K562 (cell line): Measurements from ENCODE around the gene CFAP92. TPM values are rescaled to one million over a fixed set of nuclear protein-coding genes. Genes with fewer than 3 reads are reported as not detected.

Experiments used
- SOX6 ChIP-seq: fragments of 450-650 bp; IDR thresholded peaks from 2 replicates; pipeline ENCODE4 v1.6.1; 2014; ENCODE audit warnings: mild to moderate bottlenecking
- polyA plus RNA-seq, 8 experiments: library from polyadenylated mRNA; depleted of rRNA in 4 of 8; stranded (reverse) in 5 of 8; unstranded in 3 of 8; fragments of >200 nt; fragmentation: Nextera tagmentation in 2 of 8; fragmentation: Illumina TruSeq in 1 of 8; extraction: Ambion mirVana in 2 of 8; extraction: Trizol in 1 of 8; gene quantifications; 2 replicates each; pipeline versions ENCODE4 v1.2.1 to v1.2.3, GENCODE V29; 2011 to 2014; ENCODE audit warnings: inconsistent platforms in 1 of 8, missing spikeins in 1 of 8
- total RNA-seq, 7 experiments: library from RNA; depleted of rRNA in 6 of 7; stranded (reverse); fragments of >200 nt in 6 of 7; fragmentation: Illumina TruSeq in 2 of 7; extraction: Trizol in 2 of 7; gene quantifications; 2 replicates each; pipeline versions ENCODE4 v1.2.1 to v1.2.3, GENCODE V29; 2011 to 2021; ENCODE audit warnings: low replicate concordance in 1 of 7
- TF ChIP-seq, protein P1 (sequence below), 2 experiments: fragments of 450-650 bp; formaldehyde crosslinking in 1 of 2; IDR thresholded peaks; 2 replicates each; pipeline versions ENCODE4 v1.4.0 to v1.6.1; 2014 to 2020; ENCODE audit warnings: mild to moderate bottlenecking in 2 of 2, borderline replicate concordance in 1 of 2, low read depth in 1 of 2
- TF ChIP-seq, protein P2 (sequence below), 2 experiments: fragments of 450-650 bp in 1 of 2; sonication (generic) in 1 of 2; formaldehyde crosslinking in 1 of 2; IDR thresholded peaks in 1 of 2; conservative IDR thresholded peaks in 1 of 2; 2 replicates each; pipeline versions ENCODE4 v1.6.1 to v1.8.1; 2016 to 2023; ENCODE audit warnings: mild to moderate bottlenecking in 2 of 2, moderate library complexity in 2 of 2, inconsistent platforms in 1 of 2, missing genetic modification reagents in 1 of 2
- TF ChIP-seq, protein P3 (sequence below): fragments of 450-650 bp; IDR thresholded peaks from 2 replicates; pipeline ENCODE4 v1.6.1; 2017; ENCODE audit warnings: antibody characterized with exemption, mild to moderate bottlenecking

The CFAP92 gene
- total and polyA plus RNA-seq, 9 of the 15 experiments (the other 6 are each of a cell fraction or from before 2014, with no cell fraction given), result 0.06 to 0.62 (median 0.36) TPM

DNA sequence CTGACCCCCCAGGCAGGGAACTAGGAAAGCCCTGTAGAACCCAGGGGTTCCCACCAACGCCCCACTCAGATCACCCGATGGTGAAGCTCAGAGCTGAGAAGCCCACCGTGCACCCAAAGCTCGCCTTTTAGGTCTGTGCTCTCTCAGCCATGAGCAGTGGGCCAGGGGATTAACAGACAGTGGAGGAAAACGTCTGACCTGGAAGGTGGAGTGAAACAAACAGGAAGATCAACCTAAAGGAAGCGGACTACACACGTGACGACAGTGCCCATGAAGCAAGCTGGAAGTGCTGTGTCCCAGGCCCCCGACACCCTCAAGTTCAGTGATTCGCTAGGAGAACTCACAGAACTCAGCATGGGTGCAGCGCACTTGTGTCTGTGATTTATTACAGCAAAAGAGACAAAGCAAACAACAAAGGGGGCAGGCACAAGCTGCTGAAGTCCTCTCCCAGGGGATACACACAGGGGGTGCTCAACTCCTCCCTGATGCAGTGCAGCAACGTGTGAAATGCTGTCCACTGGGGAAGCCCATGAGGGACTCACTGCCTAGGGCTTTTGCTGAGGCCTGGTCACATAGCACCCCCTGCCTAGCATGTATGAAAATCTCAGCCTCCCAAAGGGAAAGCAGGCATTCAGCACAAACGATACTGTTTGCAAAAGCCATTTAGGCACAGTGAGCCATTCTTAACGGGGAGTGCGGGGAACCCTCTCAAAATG lies 43.5 kb downstream of the CFAP92 start (continued):
- TF ChIP-seq, protein P1, sequence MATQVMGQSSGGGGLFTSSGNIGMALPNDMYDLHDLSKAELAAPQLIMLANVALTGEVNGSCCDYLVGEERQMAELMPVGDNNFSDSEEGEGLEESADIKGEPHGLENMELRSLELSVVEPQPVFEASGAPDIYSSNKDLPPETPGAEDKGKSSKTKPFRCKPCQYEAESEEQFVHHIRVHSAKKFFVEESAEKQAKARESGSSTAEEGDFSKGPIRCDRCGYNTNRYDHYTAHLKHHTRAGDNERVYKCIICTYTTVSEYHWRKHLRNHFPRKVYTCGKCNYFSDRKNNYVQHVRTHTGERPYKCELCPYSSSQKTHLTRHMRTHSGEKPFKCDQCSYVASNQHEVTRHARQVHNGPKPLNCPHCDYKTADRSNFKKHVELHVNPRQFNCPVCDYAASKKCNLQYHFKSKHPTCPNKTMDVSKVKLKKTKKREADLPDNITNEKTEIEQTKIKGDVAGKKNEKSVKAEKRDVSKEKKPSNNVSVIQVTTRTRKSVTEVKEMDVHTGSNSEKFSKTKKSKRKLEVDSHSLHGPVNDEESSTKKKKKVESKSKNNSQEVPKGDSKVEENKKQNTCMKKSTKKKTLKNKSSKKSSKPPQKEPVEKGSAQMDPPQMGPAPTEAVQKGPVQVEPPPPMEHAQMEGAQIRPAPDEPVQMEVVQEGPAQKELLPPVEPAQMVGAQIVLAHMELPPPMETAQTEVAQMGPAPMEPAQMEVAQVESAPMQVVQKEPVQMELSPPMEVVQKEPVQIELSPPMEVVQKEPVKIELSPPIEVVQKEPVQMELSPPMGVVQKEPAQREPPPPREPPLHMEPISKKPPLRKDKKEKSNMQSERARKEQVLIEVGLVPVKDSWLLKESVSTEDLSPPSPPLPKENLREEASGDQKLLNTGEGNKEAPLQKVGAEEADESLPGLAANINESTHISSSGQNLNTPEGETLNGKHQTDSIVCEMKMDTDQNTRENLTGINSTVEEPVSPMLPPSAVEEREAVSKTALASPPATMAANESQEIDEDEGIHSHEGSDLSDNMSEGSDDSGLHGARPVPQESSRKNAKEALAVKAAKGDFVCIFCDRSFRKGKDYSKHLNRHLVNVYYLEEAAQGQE (IDR thresholded peaks at IDR 0.05; ENCODE audit: borderline replicate concordance), result peak; percentile 31; the same call in 1 of the 2 replicates
- TF ChIP-seq, protein P1 (CRISPR knock-in tag; IDR thresholded peaks at IDR 0.05; ENCODE audit: low read depth), result no peak
- TF ChIP-seq, protein P2, sequence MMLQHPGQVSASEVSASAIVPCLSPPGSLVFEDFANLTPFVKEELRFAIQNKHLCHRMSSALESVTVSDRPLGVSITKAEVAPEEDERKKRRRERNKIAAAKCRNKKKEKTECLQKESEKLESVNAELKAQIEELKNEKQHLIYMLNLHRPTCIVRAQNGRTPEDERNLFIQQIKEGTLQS (IDR thresholded peaks at IDR 0.05), result no peak
- TF ChIP-seq, protein P2 (CRISPR knock-in tag; conservative IDR thresholded peaks at IDR 0.05), result no peak
- TF ChIP-seq, protein P3, sequence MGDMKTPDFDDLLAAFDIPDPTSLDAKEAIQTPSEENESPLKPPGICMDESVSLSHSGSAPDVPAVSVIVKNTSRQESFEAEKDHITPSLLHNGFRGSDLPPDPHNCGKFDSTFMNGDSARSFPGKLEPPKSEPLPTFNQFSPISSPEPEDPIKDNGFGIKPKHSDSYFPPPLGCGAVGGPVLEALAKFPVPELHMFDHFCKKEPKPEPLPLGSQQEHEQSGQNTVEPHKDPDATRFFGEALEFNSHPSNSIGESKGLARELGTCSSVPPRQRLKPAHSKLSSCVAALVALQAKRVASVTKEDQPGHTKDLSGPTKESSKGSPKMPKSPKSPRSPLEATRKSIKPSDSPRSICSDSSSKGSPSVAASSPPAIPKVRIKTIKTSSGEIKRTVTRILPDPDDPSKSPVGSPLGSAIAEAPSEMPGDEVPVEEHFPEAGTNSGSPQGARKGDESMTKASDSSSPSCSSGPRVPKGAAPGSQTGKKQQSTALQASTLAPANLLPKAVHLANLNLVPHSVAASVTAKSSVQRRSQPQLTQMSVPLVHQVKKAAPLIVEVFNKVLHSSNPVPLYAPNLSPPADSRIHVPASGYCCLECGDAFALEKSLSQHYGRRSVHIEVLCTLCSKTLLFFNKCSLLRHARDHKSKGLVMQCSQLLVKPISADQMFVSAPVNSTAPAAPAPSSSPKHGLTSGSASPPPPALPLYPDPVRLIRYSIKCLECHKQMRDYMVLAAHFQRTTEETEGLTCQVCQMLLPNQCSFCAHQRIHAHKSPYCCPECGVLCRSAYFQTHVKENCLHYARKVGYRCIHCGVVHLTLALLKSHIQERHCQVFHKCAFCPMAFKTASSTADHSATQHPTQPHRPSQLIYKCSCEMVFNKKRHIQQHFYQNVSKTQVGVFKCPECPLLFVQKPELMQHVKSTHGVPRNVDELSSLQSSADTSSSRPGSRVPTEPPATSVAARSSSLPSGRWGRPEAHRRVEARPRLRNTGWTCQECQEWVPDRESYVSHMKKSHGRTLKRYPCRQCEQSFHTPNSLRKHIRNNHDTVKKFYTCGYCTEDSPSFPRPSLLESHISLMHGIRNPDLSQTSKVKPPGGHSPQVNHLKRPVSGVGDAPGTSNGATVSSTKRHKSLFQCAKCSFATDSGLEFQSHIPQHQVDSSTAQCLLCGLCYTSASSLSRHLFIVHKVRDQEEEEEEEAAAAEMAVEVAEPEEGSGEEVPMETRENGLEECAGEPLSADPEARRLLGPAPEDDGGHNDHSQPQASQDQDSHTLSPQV, result no peak
- TF ChIP-seq SOX6, result no peak
